Superior temporal gyrus (tissue), 1 donor: ENCODE data around the gene PDE4B.
"Not testable (repeated sequence)": the region's sequence is repeated elsewhere in the genome, so short reads cannot be mapped to it uniquely, and the experiment has no call there.

Experiments used
- DNase-seq: peaks from one replicate; pipeline ENCODE4 v3.0.0-alpha.2; 2016; ENCODE audit errors: extremely low spot score

The PDE4B gene

DNA sequence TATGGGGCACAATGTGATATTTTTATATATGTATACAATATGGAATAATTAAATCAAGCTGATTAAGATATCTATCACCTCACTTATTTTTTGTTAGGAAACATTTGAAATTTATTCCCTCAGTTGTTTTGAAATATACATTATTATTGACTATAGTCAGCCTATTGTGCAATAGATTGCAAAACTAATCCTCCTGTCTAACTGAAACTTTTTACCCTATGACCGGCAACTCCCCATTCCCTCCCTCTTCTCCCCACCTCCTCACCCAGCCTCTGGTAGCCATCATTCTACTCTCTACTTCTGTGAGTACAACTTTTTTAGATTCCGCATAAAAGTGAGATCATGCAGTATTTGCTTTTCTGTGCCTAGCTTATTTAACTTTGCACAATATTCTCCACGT lies 623.6 kb downstream of the PDE4B start:
- no peak for DNase-seq

GRCh38 chr1:66418021-66418420 lies 625.3 kb downstream of the PDE4B start:
- no peak for DNase-seq

GRCh38 chr1:66420171-66420570 lies 627.5 kb downstream of the PDE4B start:
- DNase-seq: not testable (repeated sequence)

GRCh38 chr1:66420906-66421305 lies 628.2 kb downstream of the PDE4B start:
- not testable (repeated sequence) for DNase-seq

GRCh38 chr1:66422804-66423203 lies 630.1 kb downstream of the PDE4B start:
- no peak for DNase-seq
